ENCODE data around the gene MICU1. TPM values are rescaled to one million over a fixed set of nuclear protein-coding genes. Genes with fewer than 3 reads are reported as not detected.

Gene MICU1
- total and polyA plus RNA-seq, 2 of the 13 experiments (the other 11 are each of a cell fraction or from before 2014, with no cell fraction given): 32.5 to 56.1 TPM

- Histone ChIP-seq H3K36me3 (replicated peaks in 1 of 2; ENCODE audit: control insufficient read depth in 1 of 2, insufficient read depth in 2 of 2, low read length in 2 of 2) (peaks cover 2 to 18% of the 10 kb centered on the region in 2 experiments; a peak in 2 of 5 replicates), H2AFZ (ENCODE audit: low read length) (no peak overlapping the region), H3K4me2 (ENCODE audit: low read depth, low read length) (no peak overlapping the region), H3K4me1 (ENCODE audit: insufficient read depth, low read length) (peaks cover 9% of the 10 kb centered on the region; the same call in 1 of the 2 replicates), H4K20me1 (ENCODE audit: insufficient read depth, low read length) (no peaks in the 10 kb centered on the region), H3K27me3 (ENCODE audit: control insufficient read depth in 1 of 2, insufficient read depth in 2 of 2, low read length in 2 of 2) (no peaks in the 10 kb centered on the region), H3K4me3 (replicated peaks in 1 of 3; ENCODE audit: insufficient read depth in 1 of 3, low read depth in 2 of 3, low read length in 3 of 3) (no peak overlapping the region), H3K79me2 (ENCODE audit: insufficient read depth, low read length) (peaks cover 6% of the 10 kb centered on the region), H3K27ac (ENCODE audit: extremely low read length, insufficient read depth, low read length) (no peak overlapping the region), H3K9ac (ENCODE audit: insufficient read depth, low read depth, low read length) (no peak overlapping the region), H3K9me3 (ENCODE audit: low read length) (peaks cover 7% of the 10 kb centered on the region; the same call in 1 of the 2 replicates)
- TF ChIP-seq ZNF773 (CRISPR knock-in tag; IDR thresholded peaks at IDR 0.05; ENCODE audit: borderline replicate concordance) (no peak), MYC (CRISPR knock-in tag; IDR thresholded peaks at IDR 0.05; ENCODE audit: borderline replicate concordance) (no peak), CEBPB (IDR thresholded peaks at IDR 0.05; ENCODE audit: borderline replicate concordance, low read depth, low read length) (peak; percentile 6; the same call in 1 of the 2 replicates), MYNN (CRISPR knock-in tag; IDR thresholded peaks at IDR 0.05; ENCODE audit: low read depth) (no peak), ZNF501 (CRISPR knock-in tag; IDR thresholded peaks at IDR 0.05) (no peak)
- ChIA-PET POLR2A (no interaction called here), CTCF (ENCODE audit: low intra/inter-chr PET ratio, low total read pairs) (no interaction called here)
- no TSS peak for BruUV-seq (replicated peaks)
- ATAC-seq (no peak), DNase-seq (ENCODE audit: low spot score) (no peak), FAIRE-seq (no peak)
- WGBS (ENCODE audit: low lambda C conversion rate): 87% methylated on average over 1 of the region's 1 CpG
- intact Hi-C loops (cut with micrococcal nuclease; ENCODE audit: unreplicated experiment): no loop called here
- in situ Hi-C loops (cut with HindIII; ENCODE audit: extremely low pct_ligation_motif_present, low pct_unique_long_range_greater_than_20kb): no loop called here
Measured at GRCh38 chr10:72499701-72500100, 126.2 kb downstream of the MICU1 start.

GRCh38 chr10:72490951-72491350 lies 134.9 kb downstream of the MICU1 start:
- intact Hi-C loops (cut with micrococcal nuclease; ENCODE audit: unreplicated experiment): no loop called here
- BruUV-seq (replicated peaks): no TSS peak
- Histone ChIP-seq H2AFZ (ENCODE audit: low read length) (no peak overlapping the region), H3K79me2 (ENCODE audit: insufficient read depth, low read length) (no peaks in the 10 kb centered on the region), H3K27me3 (ENCODE audit: control insufficient read depth in 1 of 2, insufficient read depth in 2 of 2, low read length in 2 of 2) (no peaks in the 10 kb centered on the region), H3K4me2 (ENCODE audit: low read depth, low read length) (no peak overlapping the region), H3K36me3 (replicated peaks in 1 of 2; ENCODE audit: control insufficient read depth in 1 of 2, insufficient read depth in 2 of 2, low read length in 2 of 2) (peaks cover 0 to 12% of the 10 kb centered on the region in 2 experiments; a peak in 2 of 5 replicates), H3K4me1 (ENCODE audit: insufficient read depth, low read length) (no peaks in the 10 kb centered on the region), H3K4me3 (replicated peaks in 1 of 3; ENCODE audit: insufficient read depth in 1 of 3, low read depth in 2 of 3, low read length in 3 of 3) (no peak overlapping the region), H3K27ac (ENCODE audit: extremely low read length, insufficient read depth, low read length) (no peak overlapping the region), H3K9me3 (ENCODE audit: low read length) (no peaks in the 10 kb centered on the region), H4K20me1 (ENCODE audit: insufficient read depth, low read length) (no peaks in the 10 kb centered on the region), H3K9ac (ENCODE audit: insufficient read depth, low read depth, low read length) (no peak overlapping the region)
- ChIA-PET POLR2A (no interaction called here), CTCF (ENCODE audit: low intra/inter-chr PET ratio, low total read pairs) (no interaction called here)
- DNase-seq (ENCODE audit: low spot score): no peak
- FAIRE-seq: no peak
- TF ChIP-seq TARDBP (CRISPR knock-in tag; IDR thresholded peaks at IDR 0.05): no peak
- ATAC-seq: no peak
- in situ Hi-C loops (cut with HindIII; ENCODE audit: extremely low pct_ligation_motif_present, low pct_unique_long_range_greater_than_20kb): no loop called here
- WGBS (ENCODE audit: low lambda C conversion rate): 82% methylated on average over 4 of the region's 4 CpGs

Data from HepG2 (cell line).